SH-SY5Y (cell line): ENCODE results near the gene XYLT1.

Experiments used
- GATA2 ChIP-seq: IDR thresholded peaks from 2 replicates; pipeline ENCODE4 v1.6.1; 2011; ENCODE audit warnings: mild to moderate bottlenecking, low read depth, low read length
- GATA3 ChIP-seq: IDR thresholded peaks from 2 replicates; pipeline ENCODE4 v1.6.1; 2011; ENCODE audit warnings: low read depth, mild to moderate bottlenecking, low read length, moderate library complexity

XYLT1 gene

DNA sequence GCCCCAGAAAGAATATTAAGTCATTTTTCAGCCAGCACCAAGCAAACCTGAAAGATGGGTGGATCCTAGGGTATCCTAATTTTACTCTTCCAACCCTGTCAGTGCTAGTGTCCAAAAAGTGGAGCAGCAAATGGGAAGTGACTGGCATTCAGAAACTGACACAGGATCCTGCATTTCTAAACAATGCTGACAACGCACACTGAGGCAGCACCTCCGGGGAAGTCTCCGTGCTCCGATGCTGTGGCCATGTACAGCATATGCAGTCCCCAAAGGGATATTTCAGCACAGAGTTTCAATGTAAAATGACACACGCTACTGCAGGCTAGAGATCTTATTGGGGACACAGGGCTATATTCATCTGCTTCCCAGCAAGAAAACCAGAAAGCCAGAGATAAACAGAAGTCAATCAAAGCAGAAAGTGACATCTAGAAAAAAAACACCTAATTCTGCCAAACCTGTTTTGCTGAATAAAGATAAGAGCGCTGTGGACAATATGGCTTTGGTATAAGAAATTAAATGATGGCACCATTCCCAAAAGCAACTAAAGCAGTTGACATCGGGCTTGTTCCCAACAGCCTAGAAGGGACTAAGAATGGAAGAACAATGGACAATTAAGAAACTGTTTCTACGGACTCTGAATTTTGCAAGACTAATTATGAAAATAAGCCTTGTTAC is 17.3 kb downstream of the XYLT1 start:
- TF ChIP-seq GATA3 (no peak), GATA2 (no peak; the same call in 1 of the 2 replicates)

GRCh38 chr16:17452922-17453321 is 17.8 kb downstream of the XYLT1 start:
- no peak for TF ChIP-seq GATA3
- TF ChIP-seq GATA2, result no peak

DNA sequence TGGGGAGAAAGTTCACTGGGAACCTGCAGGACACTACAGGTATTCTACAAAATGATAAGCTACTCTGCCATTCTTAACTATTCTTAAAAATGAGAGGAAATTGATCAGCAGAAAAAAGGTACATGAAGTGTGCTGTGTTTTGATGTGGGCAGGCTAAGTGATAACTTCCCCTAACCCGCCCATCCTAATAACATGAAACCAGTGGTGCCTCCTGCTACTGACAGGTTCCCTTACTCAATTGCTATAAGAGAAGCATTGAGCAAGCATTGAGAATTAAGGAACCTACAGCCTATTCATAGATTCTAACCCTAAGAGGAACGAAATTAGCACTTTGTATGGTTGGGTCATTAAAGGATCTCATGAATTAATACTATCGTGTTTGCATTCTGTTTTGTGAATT is 18.9 kb downstream of the XYLT1 start:
- TF ChIP-seq GATA3, result no peak
- no peak for TF ChIP-seq GATA2

GRCh38 chr16:17450291-17450690 is 20.5 kb downstream of the XYLT1 start:
- TF ChIP-seq GATA2, result no peak
- TF ChIP-seq GATA3, result no peak

GRCh38 chr16:17448640-17449638 is 21.8 kb downstream of the XYLT1 start:
- TF ChIP-seq GATA2 (no peak), GATA3 (no peak)

- TF ChIP-seq GATA2 (no peak), GATA3 (no peak)
Measured at GRCh38 chr16:17447101-17447569, 23.6 kb downstream of the XYLT1 start.

- TF ChIP-seq GATA3, result no peak
- TF ChIP-seq GATA2, result no peak
Measured at GRCh38 chr16:17446661-17447060, 24.1 kb downstream of the XYLT1 start.

DNA sequence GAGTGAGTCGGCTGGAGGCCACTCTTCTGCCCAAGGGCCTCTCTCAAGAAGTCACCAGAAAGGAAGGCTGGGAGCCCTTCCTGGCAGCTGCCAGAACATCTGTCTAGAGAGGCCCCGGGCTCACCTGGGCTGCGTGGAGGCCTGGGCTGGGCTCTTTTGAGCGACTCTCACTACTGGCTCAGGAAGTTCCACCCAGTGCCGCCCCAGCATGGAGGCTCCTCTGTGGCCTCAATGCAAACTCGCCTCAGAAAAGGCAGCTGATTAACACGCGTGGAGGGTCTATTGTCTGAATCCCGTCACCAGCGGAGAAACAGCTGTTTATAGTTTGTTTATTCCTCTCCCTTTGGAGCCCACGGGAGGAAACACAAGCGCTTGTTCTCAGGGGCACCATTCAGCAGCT is 25.3 kb downstream of the XYLT1 start:
- TF ChIP-seq GATA3 (no peak), GATA2 (no peak)

- TF ChIP-seq GATA3, result no peak
- no peak for TF ChIP-seq GATA2
Measured at GRCh38 chr16:17444658-17445057, 26.1 kb downstream of the XYLT1 start.

DNA sequence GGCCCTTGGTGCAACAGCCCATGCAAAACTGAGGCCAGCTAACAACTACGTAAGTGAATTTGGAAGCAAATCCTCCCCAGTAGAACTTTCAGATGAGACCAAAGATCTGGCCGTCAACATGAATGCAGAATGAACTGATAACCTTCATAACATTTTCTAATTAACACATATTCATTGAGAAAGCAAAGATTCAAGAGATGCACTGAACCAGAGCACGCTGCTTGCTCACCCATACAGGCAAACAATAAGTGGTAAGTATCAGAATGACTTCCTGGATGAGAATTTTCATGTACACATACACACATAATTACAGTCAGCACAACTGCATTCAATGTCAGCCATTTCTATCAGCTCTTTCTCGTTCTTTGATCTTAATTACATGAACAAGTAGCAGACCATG is 30.6 kb downstream of the XYLT1 start:
- TF ChIP-seq GATA3, result no peak
- no peak for TF ChIP-seq GATA2

- no peak for TF ChIP-seq GATA3
- no peak for TF ChIP-seq GATA2
Measured at GRCh38 chr16:17439580-17439979, 31.2 kb downstream of the XYLT1 start.

DNA sequence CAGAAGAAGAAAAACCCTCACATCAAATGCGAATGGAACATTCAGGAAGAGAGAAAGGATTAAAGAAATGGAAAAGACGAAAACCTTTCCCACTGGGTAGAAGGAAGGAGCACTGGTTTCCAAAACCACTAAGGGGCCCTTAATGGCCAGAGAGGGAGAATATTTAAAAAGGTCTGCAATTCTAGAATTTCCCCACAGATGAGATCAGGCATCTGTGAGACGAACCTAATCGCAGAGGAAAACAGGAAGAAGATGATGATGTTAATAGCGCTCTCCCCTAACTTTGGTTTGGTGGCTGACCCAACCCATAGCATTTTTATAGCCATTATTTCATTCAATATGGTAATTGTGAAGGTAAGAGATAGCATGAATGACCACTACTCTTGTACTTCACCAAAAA is 32.8 kb downstream of the XYLT1 start:
- TF ChIP-seq GATA3, result no peak
- no peak for TF ChIP-seq GATA2

- no peak for TF ChIP-seq GATA3
- no peak for TF ChIP-seq GATA2
Measured at GRCh38 chr16:17437127-17437720, 33.5 kb downstream of the XYLT1 start.

- no peak for TF ChIP-seq GATA3
- TF ChIP-seq GATA2, result no peak
Measured at GRCh38 chr16:17435318-17435717, 35.4 kb downstream of the XYLT1 start.
